ENCODE data around the gene HDDC3. TPM values are rescaled to one million over a fixed set of nuclear protein-coding genes. Genes with fewer than 3 reads are reported as not detected.

Gene HDDC3
- total and polyA plus RNA-seq, 2 donors (not counting 3 experiments of a cell fraction or from before 2014, with no cell fraction given): 16.0 to 20.2 TPM

- no peak overlapping the region for H3K9ac ChIP-seq (replicated peaks; ENCODE audit: extremely low read depth, insufficient read depth, low read length)
- FAIRE-seq: no peak
- H2AFZ ChIP-seq (ENCODE audit: low read depth, low read length): no peak overlapping the region
- H3K9me3 ChIP-seq (replicated peaks; ENCODE audit: control insufficient read depth, insufficient read depth, low read length): no peaks in the 10 kb centered on the region
- intact Hi-C loops (cut with micrococcal nuclease): no loop called here
- BruUV-seq (replicated peaks): no TSS peak
- DNase-seq (ENCODE audit: low read depth, low spot score): no peak
- H3K4me1 ChIP-seq (ENCODE audit: control insufficient read depth, extremely low read depth, insufficient read depth, low read length): no peaks in the 10 kb centered on the region
- no peaks in the 10 kb centered on the region for H3K79me2 ChIP-seq (ENCODE audit: control insufficient read depth, insufficient read depth, low read length)
- H3K4me3 ChIP-seq (replicated peaks in 1 of 3; ENCODE audit: insufficient read depth in 1 of 3, low read depth in 1 of 3, low read length in 3 of 3): no peak overlapping the region
- H3K27me3 ChIP-seq (ENCODE audit: control insufficient read depth in 2 of 2, insufficient read depth in 2 of 2, low read length in 2 of 2): no peaks in the 10 kb centered on the region
- no peak overlapping the region for H3K4me2 ChIP-seq (ENCODE audit: insufficient read depth, low read length)
- ChIA-PET POLR2A (no interaction called here), CTCF (interaction anchor here (1.0 kb wide), 1 partner anchor 20 kb away, joined by 3 read pairs; the partner anchor contains the start of gene HDDC3)
- H3K9me1 ChIP-seq (replicated peaks; ENCODE audit: control insufficient read depth, extremely low read depth, insufficient read depth, low read length): no peaks in the 10 kb centered on the region
- H4K20me1 ChIP-seq (replicated peaks; ENCODE audit: control insufficient read depth, extremely low read depth, insufficient read depth, low read length): no peaks in the 10 kb centered on the region
- H3K36me3 ChIP-seq (ENCODE audit: control insufficient read depth in 2 of 2, extremely low read depth in 1 of 2, insufficient read depth in 2 of 2, low read length in 2 of 2): peaks cover 5 to 61% of the 10 kb centered on the region in 2 experiments
- TF ChIP-seq GATA2 (IDR thresholded peaks at IDR 0.05; ENCODE audit: insufficient read depth, insufficient read length, low read depth, low read length) (no peak), EZH2 (IDR thresholded peaks at IDR 0.05; ENCODE audit: borderline replicate concordance, low read depth, low read length, severe bottlenecking) (no peak), MAX (IDR thresholded peaks at IDR 0.05; ENCODE audit: insufficient read depth, insufficient read length) (no peak), JUN (IDR thresholded peaks at IDR 0.05; ENCODE audit: borderline replicate concordance, insufficient read depth, insufficient read length, low read depth) (no peak), POLR2A (IDR thresholded peaks at IDR 0.05; ENCODE audit: low read depth, low read length) (no peak), CTCF (IDR thresholded peaks at IDR 0.05; ENCODE audit: extremely low read depth in 1 of 2, insufficient read depth in 1 of 2, low read depth in 1 of 2, low read length in 2 of 2) (no peak), FOS (IDR thresholded peaks at IDR 0.05; ENCODE audit: borderline replicate concordance, insufficient read depth, low read length) (no peak), POLR2AphosphoS5 (IDR thresholded peaks at IDR 0.05; ENCODE audit: insufficient read depth, low read depth, low read length) (no peak), MYC (IDR thresholded peaks at IDR 0.05; ENCODE audit: low read depth, low read length) (no peak)
- dilution Hi-C loops (cut with MboI; ENCODE audit: extremely low pct_ligation_motif_present, low sequenced_read_pairs): no loop called here
- no peak overlapping the region for H3K27ac ChIP-seq (ENCODE audit: insufficient read depth, low read depth, low read length)
Observed at GRCh38 chr15:90911906-90912769, 20.2 kb downstream of the HDDC3 start.
